ENCODE results near the gene PCDHGC3.

Gene PCDHGC3

DNA sequence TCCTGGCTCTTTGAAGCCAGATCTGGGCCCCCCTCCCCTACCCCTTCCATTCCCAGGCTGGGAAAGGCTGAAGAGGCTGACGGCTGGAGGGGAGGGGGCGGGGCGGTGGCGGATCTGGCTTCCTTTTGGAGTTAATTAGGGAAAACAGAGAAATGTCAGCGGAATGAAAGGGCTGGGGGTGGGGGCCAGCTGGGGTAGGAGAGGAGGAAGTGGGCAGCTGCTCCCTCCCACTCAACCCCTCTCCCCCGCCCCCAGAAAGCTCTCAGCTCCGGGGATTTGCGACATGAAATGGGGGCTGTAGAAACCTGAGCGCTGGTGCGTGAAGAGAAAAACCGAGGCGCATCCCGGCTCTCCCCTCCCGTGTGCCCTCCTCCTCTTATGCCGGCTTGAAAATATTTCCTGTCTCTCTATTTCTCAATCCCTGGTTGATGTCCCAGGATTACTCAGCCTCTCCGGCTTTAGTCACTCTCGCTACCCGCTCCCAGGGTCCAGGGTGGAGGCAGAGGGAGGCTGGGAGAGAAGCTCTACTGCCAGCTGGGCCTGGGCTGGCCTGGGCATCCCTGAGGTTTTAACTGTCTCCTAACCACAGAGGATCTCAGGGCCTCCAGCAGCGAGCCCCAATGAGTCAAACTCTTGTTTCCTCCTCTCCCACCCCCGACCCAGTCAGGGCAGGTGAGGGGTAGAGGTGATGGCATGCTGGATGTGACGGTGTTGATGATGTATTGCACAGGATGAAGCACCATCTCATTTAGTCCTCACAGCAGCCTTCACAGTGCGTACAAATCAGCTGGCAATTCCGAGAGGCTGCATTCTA, 33.2 kb downstream of the PCDHGC3 start:
- Histone ChIP-seq H3K27ac (ENCODE audit: low read length) (peak overlapping the region; percentile 81), H3K27me3 (ENCODE audit: control insufficient read depth in 1 of 2, insufficient read depth in 2 of 2, low read length in 2 of 2) (no peaks in the 10 kb centered on the region), H3K4me1 (ENCODE audit: control insufficient read depth, insufficient read depth, low read length) (peaks cover 48% of the 10 kb centered on the region), H3K9me3 (ENCODE audit: control insufficient read depth in 2 of 2, low read length in 2 of 2) (no peaks in the 10 kb centered on the region), H3K4me3 (ENCODE audit: low read length in 2 of 2) (peak overlapping the region; percentile 28 to 58), H3K9ac (ENCODE audit: low read length in 2 of 2) (peak overlapping the region; percentile 46 to 68), H3K36me3 (ENCODE audit: control insufficient read depth in 2 of 2, insufficient read depth in 2 of 2, low read length in 2 of 2) (peaks cover 17 to 28% of the 10 kb centered on the region in 2 donors)

DNA sequence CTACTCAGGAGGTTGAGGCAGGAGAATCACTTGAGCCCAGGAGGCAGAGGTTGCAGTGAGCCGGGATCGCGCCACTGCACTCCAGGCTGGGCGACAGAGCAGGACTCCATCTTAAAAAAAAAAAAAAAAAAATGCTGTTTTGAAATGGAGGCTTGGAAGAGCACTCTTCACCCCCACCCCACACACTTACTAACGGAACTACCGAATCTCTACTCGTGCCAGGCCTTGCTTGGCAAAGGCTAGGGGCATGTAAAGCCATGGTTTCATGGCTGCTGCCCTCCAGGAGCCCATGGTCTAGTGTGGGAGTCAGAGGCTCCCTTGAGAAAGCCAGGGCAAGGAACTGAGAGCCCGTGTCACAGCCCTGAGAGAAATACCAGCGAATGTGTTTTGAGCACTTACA, 34.4 kb downstream of the PCDHGC3 start:
- H3K9ac ChIP-seq (ENCODE audit: low read length in 2 of 2), result no peak overlapping the region
- no peak overlapping the region for H3K4me3 ChIP-seq (ENCODE audit: low read length in 2 of 2)
- peak overlapping the region; percentile 93 for H3K27ac ChIP-seq (ENCODE audit: low read length)
- no peaks in the 10 kb centered on the region for H3K9me3 ChIP-seq (ENCODE audit: control insufficient read depth in 2 of 2, low read length in 2 of 2)
- peaks cover 60% of the 10 kb centered on the region for H3K4me1 ChIP-seq (ENCODE audit: control insufficient read depth, insufficient read depth, low read length)
- H3K36me3 ChIP-seq (ENCODE audit: control insufficient read depth in 2 of 2, insufficient read depth in 2 of 2, low read length in 2 of 2), result peaks cover 17 to 22% of the 10 kb centered on the region in 2 donors
- H3K27me3 ChIP-seq (ENCODE audit: control insufficient read depth in 1 of 2, insufficient read depth in 2 of 2, low read length in 2 of 2), result no peaks in the 10 kb centered on the region

DNA sequence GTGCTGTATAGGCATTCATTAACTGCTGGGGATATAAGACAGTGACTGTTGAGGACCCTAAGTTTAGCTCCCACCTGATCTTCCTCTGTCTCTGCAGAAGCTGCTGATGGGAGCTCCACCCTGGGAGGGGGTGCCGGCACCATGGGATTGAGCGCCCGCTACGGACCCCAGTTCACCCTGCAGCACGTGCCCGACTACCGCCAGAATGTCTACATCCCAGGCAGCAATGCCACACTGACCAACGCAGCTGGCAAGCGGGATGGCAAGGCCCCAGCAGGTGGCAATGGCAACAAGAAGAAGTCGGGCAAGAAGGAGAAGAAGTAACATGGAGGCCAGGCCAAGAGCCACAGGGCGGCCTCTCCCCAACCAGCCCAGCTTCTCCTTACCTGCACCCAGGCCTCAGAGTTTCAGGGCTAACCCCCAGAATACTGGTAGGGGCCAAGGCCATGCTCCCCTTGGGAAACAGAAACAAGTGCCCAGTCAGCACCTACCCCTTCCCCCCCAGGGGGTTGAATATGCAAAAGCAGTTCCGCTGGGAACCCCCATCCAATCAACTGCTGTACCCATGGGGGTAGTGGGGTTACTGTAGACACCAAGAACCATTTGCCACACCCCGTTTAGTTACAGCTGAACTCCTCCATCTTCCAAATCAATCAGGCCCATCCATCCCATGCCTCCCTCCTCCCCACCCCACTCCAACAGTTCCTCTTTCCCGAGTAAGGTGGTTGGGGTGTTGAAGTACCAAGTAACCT, 35.3 kb downstream of the PCDHGC3 start:
- Histone ChIP-seq H3K9ac (ENCODE audit: low read length in 2 of 2) (no peak overlapping the region), H3K36me3 (ENCODE audit: control insufficient read depth in 2 of 2, insufficient read depth in 2 of 2, low read length in 2 of 2) (peaks cover 11 to 14% of the 10 kb centered on the region in 2 donors), H3K4me1 (ENCODE audit: control insufficient read depth, insufficient read depth, low read length) (peaks cover 67% of the 10 kb centered on the region), H3K27me3 (ENCODE audit: control insufficient read depth in 1 of 2, insufficient read depth in 2 of 2, low read length in 2 of 2) (no peaks in the 10 kb centered on the region), H3K4me3 (ENCODE audit: low read length in 2 of 2) (no peak overlapping the region), H3K9me3 (ENCODE audit: control insufficient read depth in 2 of 2, low read length in 2 of 2) (no peaks in the 10 kb centered on the region), H3K27ac (ENCODE audit: low read length) (peak overlapping the region; percentile 93)

DNA sequence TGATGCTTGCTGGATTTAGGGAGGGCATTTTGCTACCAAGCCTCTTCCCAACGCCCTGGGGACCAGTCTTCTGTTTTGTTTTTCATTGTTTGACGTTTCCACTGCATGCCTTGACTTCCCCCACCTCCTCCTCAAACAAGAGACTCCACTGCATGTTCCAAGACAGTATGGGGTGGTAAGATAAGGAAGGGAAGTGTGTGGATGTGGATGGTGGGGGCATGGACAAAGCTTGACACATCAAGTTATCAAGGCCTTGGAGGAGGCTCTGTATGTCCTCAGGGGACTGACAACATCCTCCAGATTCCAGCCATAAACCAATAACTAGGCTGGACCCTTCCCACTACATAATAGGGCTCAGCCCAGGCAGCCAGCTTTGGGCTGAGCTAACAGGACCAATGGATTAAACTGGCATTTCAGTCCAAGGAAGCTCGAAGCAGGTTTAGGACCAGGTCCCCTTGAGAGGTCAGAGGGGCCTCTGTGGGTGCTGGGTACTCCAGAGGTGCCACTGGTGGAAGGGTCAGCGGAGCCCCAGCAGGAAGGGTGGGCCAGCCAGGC, 36.1 kb downstream of the PCDHGC3 start:
- Histone ChIP-seq H3K4me1 (ENCODE audit: control insufficient read depth, insufficient read depth, low read length) (peaks cover 66% of the 10 kb centered on the region), H3K4me3 (ENCODE audit: low read length in 2 of 2) (peak overlapping the region; percentile 89 to 92), H3K9me3 (ENCODE audit: control insufficient read depth in 2 of 2, low read length in 2 of 2) (no peaks in the 10 kb centered on the region), H3K9ac (ENCODE audit: low read length in 2 of 2) (peak overlapping the region in 1 of 2 donors; percentile 79), H3K36me3 (ENCODE audit: control insufficient read depth in 2 of 2, insufficient read depth in 2 of 2, low read length in 2 of 2) (peaks cover 11 to 14% of the 10 kb centered on the region in 2 donors), H3K27ac (ENCODE audit: low read length) (peak overlapping the region; percentile 93), H3K27me3 (ENCODE audit: control insufficient read depth in 1 of 2, insufficient read depth in 2 of 2, low read length in 2 of 2) (no peaks in the 10 kb centered on the region)

DNA sequence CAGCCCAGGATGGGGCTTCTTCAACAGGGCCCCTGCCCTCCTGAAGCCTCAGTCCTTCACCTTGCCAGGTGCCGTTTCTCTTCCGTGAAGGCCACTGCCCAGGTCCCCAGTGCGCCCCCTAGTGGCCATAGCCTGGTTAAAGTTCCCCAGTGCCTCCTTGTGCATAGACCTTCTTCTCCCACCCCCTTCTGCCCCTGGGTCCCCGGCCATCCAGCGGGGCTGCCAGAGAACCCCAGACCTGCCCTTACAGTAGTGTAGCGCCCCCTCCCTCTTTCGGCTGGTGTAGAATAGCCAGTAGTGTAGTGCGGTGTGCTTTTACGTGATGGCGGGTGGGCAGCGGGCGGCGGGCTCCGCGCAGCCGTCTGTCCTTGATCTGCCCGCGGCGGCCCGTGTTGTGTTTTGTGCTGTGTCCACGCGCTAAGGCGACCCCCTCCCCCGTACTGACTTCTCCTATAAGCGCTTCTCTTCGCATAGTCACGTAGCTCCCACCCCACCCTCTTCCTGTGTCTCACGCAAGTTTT, 36.7 kb downstream of the PCDHGC3 start:
- H3K27ac ChIP-seq (ENCODE audit: low read length), result peak overlapping the region; percentile 93
- peak overlapping the region; percentile 73 to 79 for H3K9ac ChIP-seq (ENCODE audit: low read length in 2 of 2)
- no peaks in the 10 kb centered on the region for H3K27me3 ChIP-seq (ENCODE audit: control insufficient read depth in 1 of 2, insufficient read depth in 2 of 2, low read length in 2 of 2)
- peak overlapping the region; percentile 89 to 92 for H3K4me3 ChIP-seq (ENCODE audit: low read length in 2 of 2)
- no peaks in the 10 kb centered on the region for H3K9me3 ChIP-seq (ENCODE audit: control insufficient read depth in 2 of 2, low read length in 2 of 2)
- H3K36me3 ChIP-seq (ENCODE audit: control insufficient read depth in 2 of 2, insufficient read depth in 2 of 2, low read length in 2 of 2), result peaks cover 11 to 16% of the 10 kb centered on the region in 2 donors
- peaks cover 60% of the 10 kb centered on the region for H3K4me1 ChIP-seq (ENCODE audit: control insufficient read depth, insufficient read depth, low read length)

DNA sequence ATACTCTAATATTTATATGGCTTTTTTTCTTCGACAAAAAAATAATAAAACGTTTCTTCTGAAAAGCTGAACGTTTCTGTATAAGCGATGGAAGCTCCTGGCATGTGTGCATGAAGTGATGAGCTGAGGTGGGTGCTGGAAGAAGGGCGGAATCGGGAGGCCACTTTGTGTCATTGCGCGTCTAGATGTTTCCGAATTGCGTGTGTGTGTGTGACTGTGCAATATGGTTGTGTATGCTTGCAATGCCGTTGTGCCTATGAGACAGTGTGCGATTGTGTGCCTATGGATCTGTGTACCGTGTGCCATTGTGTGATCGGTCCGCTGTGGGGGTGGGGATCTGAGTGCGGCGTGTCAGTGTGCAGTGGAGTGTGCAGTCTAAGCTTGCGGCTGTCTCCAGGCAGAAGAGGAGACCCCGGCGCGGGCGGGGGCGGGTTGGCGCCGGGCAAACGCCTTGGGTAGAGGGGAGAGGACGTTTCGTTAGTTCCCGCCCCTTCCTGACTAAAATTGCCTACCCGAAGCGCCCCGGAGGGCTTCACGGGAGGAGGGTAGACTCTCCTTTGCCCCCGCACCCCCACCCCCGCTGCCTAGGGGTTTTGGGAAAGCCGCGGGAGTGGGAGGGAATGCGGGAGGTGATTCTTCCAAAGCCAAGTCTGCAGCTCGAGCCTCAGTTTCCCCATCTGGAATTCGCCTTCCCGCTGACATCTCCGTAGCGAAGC, 37.3 kb downstream of the PCDHGC3 start:
- peaks cover 11 to 16% of the 10 kb centered on the region in 2 donors for H3K36me3 ChIP-seq (ENCODE audit: control insufficient read depth in 2 of 2, insufficient read depth in 2 of 2, low read length in 2 of 2)
- peak overlapping the region; percentile 93 for H3K27ac ChIP-seq (ENCODE audit: low read length)
- no peaks in the 10 kb centered on the region for H3K27me3 ChIP-seq (ENCODE audit: control insufficient read depth in 1 of 2, insufficient read depth in 2 of 2, low read length in 2 of 2)
- peak overlapping the region; percentile 73 to 79 for H3K9ac ChIP-seq (ENCODE audit: low read length in 2 of 2)
- peaks cover 53% of the 10 kb centered on the region for H3K4me1 ChIP-seq (ENCODE audit: control insufficient read depth, insufficient read depth, low read length)
- H3K4me3 ChIP-seq (ENCODE audit: low read length in 2 of 2), result peak overlapping the region; percentile 89 to 92
- H3K9me3 ChIP-seq (ENCODE audit: control insufficient read depth in 2 of 2, low read length in 2 of 2), result no peaks in the 10 kb centered on the region

DNA sequence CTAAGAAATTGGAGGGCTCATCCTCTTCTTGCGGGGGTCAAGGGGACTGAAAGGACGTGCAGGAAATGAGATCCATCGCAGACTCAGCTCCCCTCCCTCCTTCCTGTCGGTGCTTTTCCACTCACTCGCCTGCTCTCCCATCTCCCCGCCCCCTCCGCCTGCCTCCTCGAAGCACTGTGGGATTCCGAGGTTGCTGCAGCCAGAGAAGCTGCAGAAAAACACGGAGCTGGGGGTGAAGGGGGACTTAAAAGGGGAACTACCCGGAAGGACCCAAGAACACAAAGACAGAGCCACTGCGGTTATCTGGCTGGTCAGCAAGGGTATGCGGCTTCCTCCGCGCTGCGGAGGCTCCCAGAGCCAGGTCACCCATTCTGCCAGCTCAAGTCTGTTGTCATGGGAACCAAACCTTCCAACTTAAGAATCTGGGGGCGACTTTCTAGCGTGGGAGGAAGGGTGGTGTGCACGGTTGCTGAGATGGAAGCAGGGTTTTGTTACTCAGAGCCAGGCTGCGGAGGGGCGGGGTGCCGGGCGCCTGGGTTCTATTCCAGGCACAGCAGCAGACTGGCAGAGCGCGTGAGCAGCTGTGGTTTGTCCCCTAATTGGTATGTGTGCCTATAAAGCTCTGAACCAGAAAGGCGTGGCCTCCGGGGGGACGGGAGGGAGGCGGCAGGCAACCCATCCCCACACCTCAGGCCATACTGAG, 38.0 kb downstream of the PCDHGC3 start:
- Histone ChIP-seq H3K27me3 (ENCODE audit: control insufficient read depth in 1 of 2, insufficient read depth in 2 of 2, low read length in 2 of 2) (no peaks in the 10 kb centered on the region), H3K9me3 (ENCODE audit: control insufficient read depth in 2 of 2, low read length in 2 of 2) (no peaks in the 10 kb centered on the region), H3K4me1 (ENCODE audit: control insufficient read depth, insufficient read depth, low read length) (peaks cover 48% of the 10 kb centered on the region), H3K9ac (ENCODE audit: low read length in 2 of 2) (peak overlapping the region; percentile 73 to 79), H3K36me3 (ENCODE audit: control insufficient read depth in 2 of 2, insufficient read depth in 2 of 2, low read length in 2 of 2) (peaks cover 11 to 16% of the 10 kb centered on the region in 2 donors), H3K4me3 (ENCODE audit: low read length in 2 of 2) (peak overlapping the region; percentile 89 to 92), H3K27ac (ENCODE audit: low read length) (peak overlapping the region; percentile 93)

DNA sequence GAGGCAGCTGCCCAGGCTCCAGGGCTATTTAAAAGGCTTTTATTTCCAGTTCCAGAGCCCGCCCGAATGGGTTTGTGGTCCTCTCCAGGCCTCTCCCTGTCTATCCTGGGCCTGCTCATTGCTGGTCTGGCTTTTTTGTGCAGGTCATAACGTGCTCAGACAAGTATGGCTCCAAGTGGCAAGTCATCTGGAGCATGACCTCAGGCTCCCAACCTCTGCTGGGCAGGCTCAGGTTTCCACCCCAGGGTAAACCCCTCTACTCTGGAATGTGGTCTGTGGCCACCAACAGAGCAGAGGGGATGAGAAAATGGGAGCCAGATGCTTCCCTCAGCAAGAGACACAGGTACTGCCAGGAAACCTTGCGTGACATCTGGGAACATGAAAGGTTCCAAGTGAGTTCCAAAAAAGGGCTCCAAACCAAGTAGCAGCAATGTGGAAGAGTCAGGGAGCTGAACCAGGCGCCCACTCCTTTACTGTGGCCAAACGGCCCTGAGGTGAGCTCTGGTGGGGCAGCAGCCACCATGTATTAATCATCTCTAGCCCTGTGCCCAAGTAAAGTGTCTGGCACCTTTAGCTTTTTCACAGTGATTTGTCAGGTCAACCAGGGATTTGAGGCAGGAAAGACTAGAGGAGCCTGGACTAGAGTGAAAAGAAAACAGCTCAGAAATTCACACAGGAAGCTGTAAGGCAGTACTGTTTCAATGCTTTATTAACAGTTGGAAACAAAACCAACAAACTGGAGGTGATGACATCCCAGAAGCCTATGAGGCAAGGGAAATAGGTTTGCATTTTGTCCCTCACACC, 38.8 kb downstream of the PCDHGC3 start:
- H3K27ac ChIP-seq (ENCODE audit: low read length), result peak overlapping the region; percentile 93

DNA sequence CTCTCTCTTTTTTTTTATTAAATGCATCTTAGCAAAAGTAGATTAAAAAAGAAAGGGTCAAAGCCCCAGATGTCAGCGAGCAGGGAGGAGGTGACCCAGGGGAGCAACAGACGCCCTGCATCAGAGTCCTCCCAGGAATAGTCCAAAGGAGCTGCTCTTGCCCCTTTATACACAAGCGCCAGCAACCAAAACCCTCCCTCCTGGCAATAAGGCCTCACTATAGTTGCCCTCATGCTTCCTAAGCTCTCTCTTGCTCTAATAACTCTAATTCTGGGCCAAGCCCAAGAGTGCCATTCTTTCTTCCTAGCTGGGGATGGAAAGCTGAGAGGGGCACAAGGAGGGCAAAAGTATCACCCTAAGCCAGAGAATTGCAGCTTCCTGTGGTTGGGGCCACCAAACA, 39.4 kb downstream of the PCDHGC3 start:
- Histone ChIP-seq H3K4me1 (ENCODE audit: control insufficient read depth, insufficient read depth, low read length) (peaks cover 37% of the 10 kb centered on the region), H3K36me3 (ENCODE audit: control insufficient read depth in 2 of 2, insufficient read depth in 2 of 2, low read length in 2 of 2) (peaks cover 11 to 13% of the 10 kb centered on the region in 2 donors), H3K27me3 (ENCODE audit: control insufficient read depth in 1 of 2, insufficient read depth in 2 of 2, low read length in 2 of 2) (no peaks in the 10 kb centered on the region), H3K9ac (ENCODE audit: low read length in 2 of 2) (peak overlapping the region; percentile 36 to 79), H3K4me3 (ENCODE audit: low read length in 2 of 2) (no peak overlapping the region), H3K9me3 (ENCODE audit: control insufficient read depth in 2 of 2, low read length in 2 of 2) (no peaks in the 10 kb centered on the region), H3K27ac (ENCODE audit: low read length) (peak overlapping the region; percentile 93)

More for the DNA sequence above, 38.8 kb downstream of the PCDHGC3 start:
- Histone ChIP-seq H3K9me3 (ENCODE audit: control insufficient read depth in 2 of 2, low read length in 2 of 2) (no peaks in the 10 kb centered on the region), H3K36me3 (ENCODE audit: control insufficient read depth in 2 of 2, insufficient read depth in 2 of 2, low read length in 2 of 2) (peaks cover 11 to 16% of the 10 kb centered on the region in 2 donors), H3K27me3 (ENCODE audit: control insufficient read depth in 1 of 2, insufficient read depth in 2 of 2, low read length in 2 of 2) (no peaks in the 10 kb centered on the region), H3K4me3 (ENCODE audit: low read length in 2 of 2) (peak overlapping the region; percentile 89 to 92), H3K9ac (ENCODE audit: low read length in 2 of 2) (peak overlapping the region; percentile 47 to 79), H3K4me1 (ENCODE audit: control insufficient read depth, insufficient read depth, low read length) (peaks cover 42% of the 10 kb centered on the region)

Measured in stomach smooth muscle (tissue), 2 donors.